Measurements from ENCODE around the gene DNAJC24.

DNA sequence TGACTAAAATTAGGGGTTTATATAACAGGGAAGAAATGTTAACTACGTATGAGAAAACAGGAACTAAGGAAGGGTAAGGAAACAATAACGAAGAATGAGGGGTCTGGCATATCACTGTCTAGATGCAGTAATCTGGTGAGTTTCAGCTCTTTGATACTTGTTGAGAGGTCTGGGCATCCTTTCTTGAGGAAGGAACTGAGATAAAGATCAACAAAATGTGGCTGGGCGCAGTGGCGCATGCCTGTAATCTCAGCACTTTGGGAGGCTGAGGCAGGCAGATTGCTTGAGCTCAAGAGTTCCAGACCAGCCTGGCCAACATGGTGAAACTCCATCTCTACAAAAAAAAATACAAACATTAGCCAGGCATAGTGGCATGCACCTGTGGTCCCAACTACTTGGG lies 2.9 kb upstream of the DNAJC24 start:
- TF ChIP-seq, protein P1, sequence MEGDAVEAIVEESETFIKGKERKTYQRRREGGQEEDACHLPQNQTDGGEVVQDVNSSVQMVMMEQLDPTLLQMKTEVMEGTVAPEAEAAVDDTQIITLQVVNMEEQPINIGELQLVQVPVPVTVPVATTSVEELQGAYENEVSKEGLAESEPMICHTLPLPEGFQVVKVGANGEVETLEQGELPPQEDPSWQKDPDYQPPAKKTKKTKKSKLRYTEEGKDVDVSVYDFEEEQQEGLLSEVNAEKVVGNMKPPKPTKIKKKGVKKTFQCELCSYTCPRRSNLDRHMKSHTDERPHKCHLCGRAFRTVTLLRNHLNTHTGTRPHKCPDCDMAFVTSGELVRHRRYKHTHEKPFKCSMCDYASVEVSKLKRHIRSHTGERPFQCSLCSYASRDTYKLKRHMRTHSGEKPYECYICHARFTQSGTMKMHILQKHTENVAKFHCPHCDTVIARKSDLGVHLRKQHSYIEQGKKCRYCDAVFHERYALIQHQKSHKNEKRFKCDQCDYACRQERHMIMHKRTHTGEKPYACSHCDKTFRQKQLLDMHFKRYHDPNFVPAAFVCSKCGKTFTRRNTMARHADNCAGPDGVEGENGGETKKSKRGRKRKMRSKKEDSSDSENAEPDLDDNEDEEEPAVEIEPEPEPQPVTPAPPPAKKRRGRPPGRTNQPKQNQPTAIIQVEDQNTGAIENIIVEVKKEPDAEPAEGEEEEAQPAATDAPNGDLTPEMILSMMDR (conservative IDR thresholded peaks at IDR 0.05; ENCODE audit: low read depth, low read length), result no peak
- TF ChIP-seq EZH2phosphoT487 (IDR thresholded peaks at IDR 0.05; ENCODE audit: borderline replicate concordance, low read length), result no peak
- no peak for TF ChIP-seq EZH2 (IDR thresholded peaks at IDR 0.05; ENCODE audit: low read length, unreplicated experiment)

All from PC-3 (cell line).